Embryonic facial prominence (tissue), 1 donor: ENCODE measurements around the gene NCKAP5.

Experiments
- DNase-seq: peaks from one replicate; pipeline ENCODE4 v3.0.0-alpha.2; 2016; ENCODE audit errors: extremely low spot score

Gene NCKAP5

GRCh38 chr2:132758995-132759394 is 809.3 kb downstream of the NCKAP5 start:
- DNase-seq = no peak

GRCh38 chr2:132757676-132758075 is 810.6 kb downstream of the NCKAP5 start:
- DNase-seq = no peak

- no peak for DNase-seq
Measured at GRCh38 chr2:132757002-132757589, 811.2 kb downstream of the NCKAP5 start.

- no peak for DNase-seq
Measured at GRCh38 chr2:132754867-132755472, 813.3 kb downstream of the NCKAP5 start.

GRCh38 chr2:132754392-132754791 is 813.9 kb downstream of the NCKAP5 start:
- DNase-seq = no peak

- no peak for DNase-seq
Measured at GRCh38 chr2:132752421-132753206, 815.6 kb downstream of the NCKAP5 start.

- no peak for DNase-seq
Measured at GRCh38 chr2:132751836-132752235, 816.4 kb downstream of the NCKAP5 start.

GRCh38 chr2:132750606-132751005 is 817.7 kb downstream of the NCKAP5 start:
- DNase-seq = no peak

GRCh38 chr2:132747046-132747445 is 821.2 kb downstream of the NCKAP5 start:
- no peak for DNase-seq

GRCh38 chr2:132741754-132742153 is 826.5 kb downstream of the NCKAP5 start:
- DNase-seq = no peak

GRCh38 chr2:132740081-132740720 is 828.1 kb downstream of the NCKAP5 start:
- no peak for DNase-seq

- no peak for DNase-seq
Measured at GRCh38 chr2:132738223-132738622, 830.0 kb downstream of the NCKAP5 start.

- DNase-seq = no peak
Measured at GRCh38 chr2:132736059-132736458, 832.2 kb downstream of the NCKAP5 start.

- no peak for DNase-seq
Measured at GRCh38 chr2:132734961-132735360, 833.3 kb downstream of the NCKAP5 start.

- no peak for DNase-seq
Measured at GRCh38 chr2:132733094-132733493, 835.2 kb downstream of the NCKAP5 start.

GRCh38 chr2:132732694-132733093 is 835.6 kb downstream of the NCKAP5 start:
- DNase-seq = no peak

GRCh38 chr2:132731441-132731840 is 836.8 kb downstream of the NCKAP5 start:
- DNase-seq = no peak

- DNase-seq = no peak
Measured at GRCh38 chr2:132730611-132731010, 837.7 kb downstream of the NCKAP5 start.

- DNase-seq = no peak
Measured at GRCh38 chr2:132729522-132729921, 838.7 kb downstream of the NCKAP5 start.

- DNase-seq = no peak
Measured at GRCh38 chr2:132726155-132726554, 842.1 kb downstream of the NCKAP5 start.

GRCh38 chr2:132725748-132726147 is 842.5 kb downstream of the NCKAP5 start:
- no peak for DNase-seq

- no peak for DNase-seq
Measured at GRCh38 chr2:132725148-132725547, 843.1 kb downstream of the NCKAP5 start.

- no peak for DNase-seq
Measured at GRCh38 chr2:132721938-132722337, 846.3 kb downstream of the NCKAP5 start.
